Lung (tissue), 12 donors: Measurements from ENCODE around the gene COX6A1. TPM values are rescaled to one million over a fixed set of nuclear protein-coding genes. Genes with fewer than 3 reads are reported as not detected.
"Not testable (repeated sequence)": the region's sequence is repeated elsewhere in the genome, so short reads cannot be mapped to it uniquely, and the experiment has no call there.

ENCODE experiments used
- ATAC-seq: fragments of 200-7000 bp; cut with Tn5 transposase; one replicate; pipeline ENCODE4 v1.9.1; 2020; ENCODE audit warnings: moderate number of reproducible peaks; ENCODE audit not compliant: insufficient read depth, low FRiP score
- DNase-seq, 3 donors: peaks; one replicate each; pipeline ENCODE4 v3.0.0-alpha.2; 2013 to 2017
- H3K27ac ChIP-seq, 2 donors: one replicate each; pipeline ENCODE4 v1.5.1; 2013; ENCODE audit warnings: mild to moderate bottlenecking in 2 of 2, moderate library complexity in 2 of 2, control low read depth in 1 of 2, inconsistent platforms in 1 of 2, low read depth in 1 of 2, low read length in 1 of 2
- H3K27me3 ChIP-seq, 3 donors: one replicate each; pipeline ENCODE4 v1.5.1; 2013; ENCODE audit warnings: low read length in 2 of 3; ENCODE audit not compliant: control insufficient read depth in 3 of 3, insufficient read depth in 3 of 3
- H3K36me3 ChIP-seq, 4 donors: one replicate each; pipeline ENCODE4 v1.5.1; 2013; ENCODE audit warnings: low read length in 4 of 4, mild to moderate bottlenecking in 1 of 4, moderate library complexity in 1 of 4; ENCODE audit not compliant: control insufficient read depth in 4 of 4, insufficient read depth in 4 of 4
- H3K4me1 ChIP-seq, 5 donors: one replicate each; pipeline ENCODE4 v1.5.1; 2013; ENCODE audit warnings: low read length in 5 of 5, mild to moderate bottlenecking in 2 of 5, moderate library complexity in 1 of 5; ENCODE audit not compliant: control insufficient read depth in 5 of 5, insufficient read depth in 5 of 5
- H3K4me3 ChIP-seq: one replicate; pipeline ENCODE4 v1.5.1; 2013; ENCODE audit warnings: mild to moderate bottlenecking, control low read depth, moderate library complexity
- H3K9ac ChIP-seq, 2 donors: one replicate each; pipeline ENCODE4 v1.5.1; 2013; ENCODE audit warnings: low read length in 2 of 2, control low read depth in 1 of 2; ENCODE audit not compliant: insufficient read depth in 1 of 2
- H3K9me3 ChIP-seq, 4 donors: one replicate each; pipeline ENCODE4 v1.5.1; 2013; ENCODE audit warnings: low read length in 3 of 4, mild to moderate bottlenecking in 1 of 4, moderate library complexity in 1 of 4; ENCODE audit not compliant: control insufficient read depth in 4 of 4, insufficient read depth in 3 of 4
- CTCF ChIP-seq: IDR thresholded peaks from 2 replicates; pipeline ENCODE4 v1.5.1; 2012; ENCODE audit warnings: mild to moderate bottlenecking; ENCODE audit errors: control extremely low read depth, extremely low read depth
- WGBS, 2 donors: extraction: QIAGEN DNeasy Blood & Tissue Kit; methylation state at CpG; one replicate each; pipeline ENCODE4 v1.1.7; 2013; 5-methylcytosine and 5-hydroxymethylcytosine counted together
- polyA plus RNA-seq, 2 donors: library from polyadenylated mRNA; stranded (reverse); fragments of 200-250 nt; gene quantifications; one replicate each; pipeline ENCODE4 v1.2.1, GENCODE V29; 2013
- total RNA-seq, 2 donors: library from RNA; depleted of rRNA in 1 of 2; stranded (reverse); fragments of >200 nt in 1 of 2; gene quantifications; one replicate each; pipeline ENCODE4 v1.2.1, GENCODE V29; 2014 to 2021
- donor health status: control.
- donor health status: control.
- donor health status: Bipolar disorder and iron deficiency.
- donor health status: healthy.
- donor health status: DM: yes; HTN: yes; CAD: no.

COX6A1 gene
- total and polyA plus RNA-seq, 4 donors, result 211 to 1,397 (median 525) TPM

DNA sequence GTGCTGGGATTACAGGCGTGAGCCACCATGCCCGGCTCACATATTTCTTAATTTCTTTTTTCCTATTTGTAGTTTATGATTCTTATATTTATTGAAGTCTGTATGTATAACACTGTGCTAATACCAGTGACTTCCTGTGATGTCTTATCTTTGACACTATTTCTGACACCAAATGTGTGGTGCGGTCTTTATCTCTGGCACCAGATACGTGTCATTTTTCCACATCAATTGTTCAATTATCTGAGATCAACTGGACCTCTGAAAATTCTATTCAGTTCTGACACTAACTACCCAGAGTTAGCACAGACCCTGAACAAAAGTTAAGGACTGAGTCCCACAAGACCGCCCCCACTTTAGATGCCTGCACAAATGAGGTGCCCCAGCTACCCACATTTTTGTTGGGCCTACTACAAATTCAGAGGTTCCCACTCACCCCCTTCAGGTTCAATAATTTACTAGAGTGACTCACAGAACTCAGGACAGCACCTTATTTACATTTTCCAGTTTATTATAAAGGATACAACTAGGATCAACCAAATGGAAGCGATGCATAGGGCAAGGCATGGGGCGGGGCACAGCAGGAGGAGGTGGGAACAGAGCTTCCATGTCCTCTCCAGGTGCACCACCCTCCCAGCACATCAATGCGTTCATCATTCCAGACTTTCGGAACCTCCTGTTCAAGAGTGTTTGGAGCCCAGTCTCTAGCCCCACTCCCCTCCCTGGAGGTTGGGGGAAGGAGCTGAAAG, 43.3 kb downstream of the COX6A1 start:
- Histone ChIP-seq H3K27ac (no peak overlapping the region), H3K9ac (no peak overlapping the region), H3K36me3 (peaks cover 0 to 4% (median 0%) of the 10 kb centered on the region in 4 donors), H3K27me3 (no peaks in the 10 kb centered on the region), H3K4me1 (no peaks in the 10 kb centered on the region), H3K9me3 (no peaks in the 10 kb centered on the region), H3K4me3 (no peak overlapping the region)
- ATAC-seq (no peak), DNase-seq (no peak)
- TF ChIP-seq CTCF, result no peak
- WGBS, 2 donors, result 93 to 94% methylated on average over 9 of the region's 9 CpGs

DNA sequence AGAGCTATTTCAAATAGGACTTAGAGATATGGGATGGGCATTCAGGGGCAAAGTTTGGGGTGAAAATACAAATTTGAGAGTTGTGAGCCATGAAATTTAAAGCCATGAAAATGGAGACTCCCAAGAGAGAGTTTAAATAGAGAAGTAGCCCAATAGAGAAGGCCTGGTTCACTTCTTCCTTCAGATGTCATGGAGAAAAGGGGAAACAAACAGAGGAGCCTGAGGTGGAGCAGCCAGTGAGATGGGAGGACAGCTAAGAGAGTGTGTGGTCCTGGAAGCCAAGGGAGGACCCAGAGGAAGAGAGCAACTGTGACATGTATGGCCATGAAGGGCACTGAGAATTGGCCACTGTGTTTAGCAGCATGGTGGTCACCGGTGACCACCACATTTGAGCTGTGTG, 45.7 kb downstream of the COX6A1 start:
- Histone ChIP-seq H3K9ac (no peak overlapping the region), H3K4me3 (no peak overlapping the region), H3K27ac (no peak overlapping the region), H3K4me1 (no peaks in the 10 kb centered on the region), H3K27me3 (no peaks in the 10 kb centered on the region), H3K9me3 (no peaks in the 10 kb centered on the region), H3K36me3 (peaks cover 0 to 4% (median 0%) of the 10 kb centered on the region in 4 donors)
- DNase-seq (no peak), ATAC-seq (no peak)
- TF ChIP-seq CTCF, result no peak
- 96 to 100% methylated on average over 1 of the region's 1 CpG for WGBS, 2 donors

DNA sequence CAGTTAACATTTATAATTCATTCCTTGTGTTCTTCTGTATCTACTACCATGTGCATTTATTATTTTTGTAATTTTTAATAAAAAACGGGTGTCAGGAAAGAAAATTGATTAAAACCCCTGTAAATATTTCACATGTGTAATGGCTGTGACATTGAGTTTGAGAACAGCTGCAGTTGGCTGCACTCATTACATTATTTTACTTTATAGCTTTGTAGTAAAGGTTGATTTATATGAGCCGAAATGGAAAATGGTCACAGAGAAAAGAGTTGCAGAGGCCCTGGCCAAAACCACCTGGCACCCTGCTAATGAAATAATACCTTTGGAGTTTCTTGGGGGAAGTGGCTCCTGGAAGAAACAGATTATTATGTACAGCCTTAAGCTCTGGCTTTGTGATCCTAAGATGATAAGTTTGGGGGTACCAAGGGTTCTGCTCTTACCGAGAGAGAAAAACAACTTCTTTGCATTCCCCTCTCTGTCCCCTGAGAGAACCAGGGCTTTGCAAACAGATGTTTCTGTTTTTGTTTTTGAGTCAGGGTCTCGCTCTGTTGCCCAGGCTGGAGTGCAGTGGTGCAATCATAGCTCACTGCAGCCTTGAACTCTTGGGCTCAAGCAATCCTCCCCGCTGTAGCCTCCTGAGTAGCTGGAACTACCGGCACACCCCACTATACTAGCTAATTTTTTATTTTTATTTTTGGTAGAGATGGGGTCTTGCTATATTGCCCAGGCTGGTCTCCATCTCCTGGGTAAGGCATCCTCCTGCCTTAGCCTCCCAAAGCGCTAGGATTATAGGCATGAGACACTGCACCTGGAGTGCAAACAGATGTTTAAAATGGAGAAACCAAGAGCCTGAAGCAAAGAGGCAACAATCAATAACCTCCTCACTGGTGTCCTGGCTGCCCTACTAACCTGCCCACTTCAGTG, 48.3 kb downstream of the COX6A1 start:
- Histone ChIP-seq H3K9ac (no peak overlapping the region), H3K4me1 (peaks cover 0 to 2% (median 0%) of the 10 kb centered on the region in 5 donors), H3K36me3 (peaks cover 0 to 9% (median 4%) of the 10 kb centered on the region in 4 donors), H3K9me3 (no peaks in the 10 kb centered on the region), H3K4me3 (no peak overlapping the region), H3K27me3 (no peaks in the 10 kb centered on the region), H3K27ac (no peak overlapping the region)
- no peak for TF ChIP-seq CTCF
- no peak for ATAC-seq
- DNase-seq, result no peak
- WGBS, 2 donors, result 96 to 98% methylated on average over 7 of the region's 7 CpGs

- H3K27ac ChIP-seq, ATAC-seq, DNase-seq, H3K4me3 ChIP-seq, H3K4me1 ChIP-seq, H3K9ac ChIP-seq, H3K27me3 ChIP-seq, H3K9me3 ChIP-seq: not testable (repeated sequence)
- H3K36me3 ChIP-seq, result peaks cover 0 to 11% (median 6%) of the 10 kb centered on the region in 4 donors
- WGBS, 2 donors, result 85 to 97% methylated on average over 7 of the region's 7 CpGs
These were observed 49.6 kb downstream of the COX6A1 start for GRCh38 chr12:120487552-120487951.
